SU-DHL-6 (cell line): Measurements from ENCODE around the gene ADGRB3.

ENCODE experiments used
- H2AFZ ChIP-seq: fragments of 200-600 bp; sonication (generic); 2 replicates; pipeline ENCODE4 v1.6.1; 2014; ENCODE audit warnings: low read depth, mild to moderate bottlenecking, moderate library complexity, mixed read lengths, antibody characterized with exemption, low read length; ENCODE audit not compliant: severe bottlenecking
- H3F3A ChIP-seq: fragments of 200-600 bp; shearing (Covaris generic); 2 replicates; pipeline ENCODE4 v1.6.0; 2016; ENCODE audit warnings: antibody characterized with exemption, mild to moderate bottlenecking; ENCODE audit not compliant: insufficient read depth
- H3K27ac ChIP-seq: fragments of 200-600 bp; sonication (generic); 2 replicates; pipeline ENCODE4 v1.5.1; 2016; ENCODE audit warnings: low read depth, mild to moderate bottlenecking, low read length, moderate library complexity, mixed read lengths
- H3K27me3 ChIP-seq: fragments of 200-600 bp; sonication (generic), shearing (Covaris generic); 2 replicates; pipeline ENCODE4 v1.6.0; 2014; ENCODE audit warnings: mild to moderate bottlenecking, low read length
- H3K36me3 ChIP-seq: fragments of 200-600 bp; sonication (generic); 2 replicates; pipeline ENCODE4 v1.6.1; 2014; ENCODE audit warnings: mild to moderate bottlenecking, low read length, mixed read lengths
- H3K4me2 ChIP-seq: fragments of 300-600, 200-600 bp; shearing (Covaris generic), sonication (generic); 2 replicates; pipeline ENCODE4 v1.6.0; 2014; ENCODE audit warnings: low read length, low read depth, mild to moderate bottlenecking; ENCODE audit not compliant: poor library complexity, severe bottlenecking
- H3K4me3 ChIP-seq: fragments of 200-600 bp; sonication (generic); 2 replicates; pipeline ENCODE4 v1.5.1; 2014; ENCODE audit warnings: antibody characterized with exemption, low read length, mild to moderate bottlenecking, mixed read lengths; ENCODE audit not compliant: insufficient read depth, poor library complexity, severe bottlenecking
- H3K79me2 ChIP-seq: fragments of 200-600 bp; sonication (generic); 2 replicates; pipeline ENCODE4 v1.6.1; 2014; ENCODE audit warnings: mild to moderate bottlenecking, low read length, moderate library complexity; ENCODE audit not compliant: insufficient read depth
- H3K9ac ChIP-seq: fragments of 200-600 bp; sonication (generic); 2 replicates; pipeline ENCODE4 v1.7.0; 2014; ENCODE audit warnings: mild to moderate bottlenecking, low read length
- H3K9me2 ChIP-seq: fragments of 200-600 bp; sonication (generic); replicated peaks from 2 replicates; pipeline ENCODE4 v1.6.1; 2014; ENCODE audit warnings: low read length; ENCODE audit not compliant: insufficient read depth
- H3K9me3 ChIP-seq: fragments of 200-600 bp; sonication (generic); 2 replicates; pipeline ENCODE4 v1.6.1; 2014; ENCODE audit warnings: low read length, mixed read lengths; ENCODE audit not compliant: insufficient read depth
- H4K20me1 ChIP-seq: fragments of 200-600 bp; sonication (generic); 2 replicates; pipeline ENCODE4 v1.6.1; 2014; ENCODE audit warnings: low read depth, mild to moderate bottlenecking, antibody characterized with exemption, low read length, moderate library complexity, mixed read lengths
- CTCF ChIP-seq: fragments of 200-600 bp; sonication (generic); IDR thresholded peaks from one replicate; pipeline ENCODE4 v1.5.1; 2017; ENCODE audit warnings: antibody characterized with exemption, mild to moderate bottlenecking, low read length, moderate library complexity; ENCODE audit not compliant: insufficient read depth, poor library complexity, severe bottlenecking
- EZH2phosphoT487 ChIP-seq: fragments of 200-600 bp; sonication (generic), shearing (Covaris generic); conservative IDR thresholded peaks from 2 replicates; pipeline ENCODE4 v1.6.1; 2018; ENCODE audit warnings: mild to moderate bottlenecking, antibody characterized with exemption, low read length, moderate library complexity, mixed read lengths

The ADGRB3 gene

GRCh38 chr6:69416776-69417175, 781.7 kb downstream of the ADGRB3 start:
- no peaks in the 10 kb centered on the region for H3K9me2 ChIP-seq
- no peaks in the 10 kb centered on the region for H3K36me3 ChIP-seq
- H3K27ac ChIP-seq, result no peak overlapping the region
- H3K9ac ChIP-seq, result no peak overlapping the region
- TF ChIP-seq CTCF (no peak), EZH2phosphoT487 (no peak)
- H3K79me2 ChIP-seq, result no peaks in the 10 kb centered on the region
- no peaks in the 10 kb centered on the region for H3F3A ChIP-seq
- no peaks in the 10 kb centered on the region for H3K27me3 ChIP-seq
- H3K9me3 ChIP-seq, result no peaks in the 10 kb centered on the region
- no peak overlapping the region for H3K4me3 ChIP-seq
- no peak overlapping the region for H2AFZ ChIP-seq
- H4K20me1 ChIP-seq, result no peaks in the 10 kb centered on the region
- no peak overlapping the region for H3K4me2 ChIP-seq

GRCh38 chr6:69421269-69421668, 786.2 kb downstream of the ADGRB3 start:
- H2AFZ ChIP-seq, result no peak overlapping the region
- H3K27ac ChIP-seq, result no peak overlapping the region
- H3K9ac ChIP-seq, result no peak overlapping the region
- H3K4me3 ChIP-seq, result no peak overlapping the region
- no peaks in the 10 kb centered on the region for H4K20me1 ChIP-seq
- H3K79me2 ChIP-seq, result no peaks in the 10 kb centered on the region
- H3K9me3 ChIP-seq, result no peaks in the 10 kb centered on the region
- no peaks in the 10 kb centered on the region for H3K9me2 ChIP-seq
- H3K4me2 ChIP-seq, result no peak overlapping the region
- H3F3A ChIP-seq, result no peaks in the 10 kb centered on the region
- TF ChIP-seq EZH2phosphoT487 (no peak), CTCF (no peak)
- no peaks in the 10 kb centered on the region for H3K27me3 ChIP-seq
- H3K36me3 ChIP-seq, result no peaks in the 10 kb centered on the region

GRCh38 chr6:69422020-69422419, 786.9 kb downstream of the ADGRB3 start:
- Histone ChIP-seq H3K36me3 (no peaks in the 10 kb centered on the region), H4K20me1 (no peaks in the 10 kb centered on the region), H3K27me3 (no peaks in the 10 kb centered on the region), H2AFZ (no peak overlapping the region), H3K9ac (no peak overlapping the region), H3F3A (no peaks in the 10 kb centered on the region), H3K79me2 (no peaks in the 10 kb centered on the region), H3K9me2 (no peaks in the 10 kb centered on the region), H3K4me3 (no peak overlapping the region), H3K9me3 (no peaks in the 10 kb centered on the region), H3K4me2 (no peak overlapping the region), H3K27ac (no peak overlapping the region)
- TF ChIP-seq CTCF (no peak), EZH2phosphoT487 (no peak)
